MM.1S (cell line): ENCODE results near the gene FARP1.

Experiments
- DNase-seq: peaks from one replicate; pipeline ENCODE4 v3.0.0-alpha.2; 2015
- H2AFZ ChIP-seq: fragments of 300-600 bp; sonication (generic); 2 replicates; pipeline ENCODE4 v1.6.0; 2016; ENCODE audit warnings: antibody characterized with exemption, low read length
- H3F3A ChIP-seq: fragments of 300-600 bp; sonication (generic); 2 replicates; pipeline ENCODE4 v1.6.1; 2016; ENCODE audit warnings: mild to moderate bottlenecking, antibody characterized with exemption, low read length, moderate library complexity, mixed read lengths; ENCODE audit not compliant: insufficient read depth
- H3K27ac ChIP-seq: fragments of 300-600 bp; sonication (generic); 2 replicates; pipeline ENCODE4 v1.5.1; 2016; ENCODE audit warnings: mild to moderate bottlenecking, low read length
- H3K27me3 ChIP-seq: fragments of 300-600 bp; sonication (generic); replicated peaks from 2 replicates; pipeline ENCODE4 v1.6.0; 2016; ENCODE audit warnings: low read length; ENCODE audit not compliant: insufficient read depth
- H3K36me3 ChIP-seq: fragments of 300-600 bp; sonication (generic); replicated peaks from 2 replicates; pipeline ENCODE4 v1.6.1; 2016; ENCODE audit warnings: mild to moderate bottlenecking, low read length, mixed read lengths; ENCODE audit not compliant: insufficient read depth
- H3K4me1 ChIP-seq: fragments of 300-600 bp; sonication (generic); 2 replicates; pipeline ENCODE4 v1.6.1; 2016; ENCODE audit warnings: low read length, mixed read lengths
- H3K4me2 ChIP-seq: fragments of 300-600 bp; sonication (generic); 2 replicates; pipeline ENCODE4 v1.6.0; 2016; ENCODE audit warnings: low read depth, low read length
- H3K4me3 ChIP-seq: fragments of 300-600 bp; sonication (generic); 2 replicates; pipeline ENCODE4 v1.5.1; 2016; ENCODE audit warnings: low read length, mixed read lengths
- H3K79me2 ChIP-seq: fragments of 300-600 bp; sonication (generic); 2 replicates; pipeline ENCODE4 v1.6.1; 2016; ENCODE audit warnings: mixed run types, low read length, mixed read lengths
- H3K9ac ChIP-seq: fragments of 300-600 bp; sonication (generic); 2 replicates; pipeline ENCODE4 v1.6.1; 2016; ENCODE audit warnings: low read length, mixed read lengths
- H3K9me2 ChIP-seq: fragments of 300-600 bp; sonication (generic); replicated peaks from 2 replicates; pipeline ENCODE4 v1.6.1; 2016; ENCODE audit warnings: mild to moderate bottlenecking, low read length, mixed read lengths; ENCODE audit not compliant: insufficient read depth
- H3K9me3 ChIP-seq: fragments of 300-600 bp; sonication (generic); replicated peaks from 2 replicates; pipeline ENCODE4 v1.6.1; 2016; ENCODE audit warnings: mild to moderate bottlenecking, low read length, mixed read lengths; ENCODE audit not compliant: insufficient read depth
- H4K20me1 ChIP-seq: fragments of 300-600 bp; sonication (generic); 2 replicates; pipeline ENCODE4 v1.6.1; 2016; ENCODE audit warnings: mild to moderate bottlenecking, low read length, moderate library complexity, mixed read lengths; ENCODE audit not compliant: insufficient read depth
- EZH2 ChIP-seq: fragments of 300-600 bp; sonication (generic); optimal IDR thresholded peaks from 2 replicates; pipeline ENCODE3; 2017; ENCODE audit warnings: low read depth, mild to moderate bottlenecking, antibody characterized with exemption, low read length, mixed read lengths
- EZH2phosphoT487 ChIP-seq: fragments of 300-600 bp; sonication (generic); IDR thresholded peaks from 2 replicates; pipeline ENCODE4 v1.6.1; 2018; ENCODE audit warnings: antibody characterized with exemption, low read length
- TF ChIP-seq, protein P1 (sequence below): fragments of 300-600 bp; sonication (generic); IDR thresholded peaks from 2 replicates; pipeline ENCODE4 v1.5.1; 2016; ENCODE audit warnings: antibody characterized with exemption, low read length, mixed read lengths

Gene FARP1

DNA sequence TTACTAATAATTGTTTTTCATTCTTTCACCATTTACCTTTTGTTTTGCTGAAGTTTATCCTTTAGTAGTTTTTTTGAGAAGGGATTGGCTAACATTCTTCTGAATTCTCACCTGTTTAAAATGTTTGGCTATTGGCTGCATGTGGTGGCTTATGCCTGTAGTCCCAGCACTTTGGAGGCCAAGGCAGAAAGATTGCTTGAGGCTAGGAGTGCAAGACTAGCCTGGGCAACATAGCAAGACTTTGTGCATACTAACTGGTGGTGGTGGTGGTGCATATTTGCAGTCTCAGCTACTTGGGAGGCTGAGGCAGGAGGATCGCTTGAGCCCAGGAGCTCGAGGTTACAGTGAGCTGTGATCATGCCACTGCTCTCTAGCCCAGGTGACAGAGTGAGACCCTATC lies 61.7 kb downstream of the FARP1 start:
- Histone ChIP-seq H3K27ac (no peak overlapping the region), H4K20me1 (no peaks in the 10 kb centered on the region), H3K36me3 (no peaks in the 10 kb centered on the region), H3F3A (no peaks in the 10 kb centered on the region), H2AFZ (no peak overlapping the region), H3K4me1 (no peaks in the 10 kb centered on the region), H3K9ac (no peak overlapping the region), H3K27me3 (no peaks in the 10 kb centered on the region), H3K79me2 (no peaks in the 10 kb centered on the region), H3K9me2 (no peaks in the 10 kb centered on the region), H3K4me2 (no peak overlapping the region), H3K4me3 (no peak overlapping the region), H3K9me3 (no peaks in the 10 kb centered on the region)
- no peak for DNase-seq
- TF ChIP-seq, protein P1, sequence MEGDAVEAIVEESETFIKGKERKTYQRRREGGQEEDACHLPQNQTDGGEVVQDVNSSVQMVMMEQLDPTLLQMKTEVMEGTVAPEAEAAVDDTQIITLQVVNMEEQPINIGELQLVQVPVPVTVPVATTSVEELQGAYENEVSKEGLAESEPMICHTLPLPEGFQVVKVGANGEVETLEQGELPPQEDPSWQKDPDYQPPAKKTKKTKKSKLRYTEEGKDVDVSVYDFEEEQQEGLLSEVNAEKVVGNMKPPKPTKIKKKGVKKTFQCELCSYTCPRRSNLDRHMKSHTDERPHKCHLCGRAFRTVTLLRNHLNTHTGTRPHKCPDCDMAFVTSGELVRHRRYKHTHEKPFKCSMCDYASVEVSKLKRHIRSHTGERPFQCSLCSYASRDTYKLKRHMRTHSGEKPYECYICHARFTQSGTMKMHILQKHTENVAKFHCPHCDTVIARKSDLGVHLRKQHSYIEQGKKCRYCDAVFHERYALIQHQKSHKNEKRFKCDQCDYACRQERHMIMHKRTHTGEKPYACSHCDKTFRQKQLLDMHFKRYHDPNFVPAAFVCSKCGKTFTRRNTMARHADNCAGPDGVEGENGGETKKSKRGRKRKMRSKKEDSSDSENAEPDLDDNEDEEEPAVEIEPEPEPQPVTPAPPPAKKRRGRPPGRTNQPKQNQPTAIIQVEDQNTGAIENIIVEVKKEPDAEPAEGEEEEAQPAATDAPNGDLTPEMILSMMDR = no peak
- TF ChIP-seq EZH2phosphoT487 (no peak), EZH2 (no peak)

DNA sequence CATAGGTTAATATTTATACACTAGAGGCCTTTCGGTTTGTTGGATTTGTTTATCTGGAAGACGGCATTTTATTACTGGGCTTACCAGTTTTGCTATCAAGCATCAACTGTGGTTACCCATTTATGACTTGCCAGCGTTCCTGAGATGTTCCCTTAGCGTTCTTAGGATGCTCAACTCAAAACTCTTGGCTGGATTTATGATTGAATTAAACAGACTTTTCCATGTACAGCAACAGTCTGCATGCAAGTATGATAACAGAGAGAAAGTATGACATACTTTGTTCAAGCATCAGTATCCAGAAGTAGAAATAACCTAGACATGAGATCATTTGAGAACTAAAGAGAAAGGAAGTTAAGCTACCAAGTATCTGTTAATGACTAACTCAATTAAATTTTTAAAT lies 64.1 kb downstream of the FARP1 start:
- H3K27me3 ChIP-seq = no peaks in the 10 kb centered on the region
- DNase-seq = no peak
- no peaks in the 10 kb centered on the region for H3K36me3 ChIP-seq
- no peaks in the 10 kb centered on the region for H3K4me1 ChIP-seq
- no peak overlapping the region for H3K4me3 ChIP-seq
- H3F3A ChIP-seq = no peaks in the 10 kb centered on the region
- H2AFZ ChIP-seq = no peak overlapping the region
- no peaks in the 10 kb centered on the region for H4K20me1 ChIP-seq
- TF ChIP-seq, protein P1 = no peak
- TF ChIP-seq EZH2phosphoT487 = no peak
- no peak for TF ChIP-seq EZH2
- H3K4me2 ChIP-seq = no peak overlapping the region
- H3K79me2 ChIP-seq = no peaks in the 10 kb centered on the region
- no peaks in the 10 kb centered on the region for H3K9me3 ChIP-seq
- H3K9ac ChIP-seq = no peak overlapping the region
- no peaks in the 10 kb centered on the region for H3K9me2 ChIP-seq
- no peak overlapping the region for H3K27ac ChIP-seq

DNA sequence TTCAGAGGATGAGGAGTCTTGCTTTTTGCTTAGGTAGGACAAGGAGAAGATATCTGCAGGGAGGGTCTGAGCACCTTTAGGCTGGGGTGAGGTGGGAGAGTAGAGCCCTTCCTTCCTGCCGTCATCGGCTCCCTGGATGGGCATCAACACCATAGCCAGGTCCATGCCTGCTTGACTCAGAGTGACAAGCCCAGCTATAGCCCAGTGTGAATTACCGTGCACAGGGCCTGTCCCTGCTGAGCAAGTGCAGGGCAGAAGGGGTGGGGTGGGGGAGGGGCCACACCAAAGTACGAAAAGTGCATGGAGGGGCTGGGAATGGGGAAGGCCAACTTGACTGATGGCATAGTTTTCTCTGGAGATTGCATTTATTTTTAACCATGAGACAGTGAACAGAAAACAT lies 64.5 kb downstream of the FARP1 start:
- Histone ChIP-seq H4K20me1 (no peaks in the 10 kb centered on the region), H3K4me1 (no peaks in the 10 kb centered on the region), H2AFZ (no peak overlapping the region), H3K4me2 (no peak overlapping the region), H3K27ac (no peak overlapping the region), H3K9me3 (no peaks in the 10 kb centered on the region), H3K4me3 (no peak overlapping the region), H3K79me2 (no peaks in the 10 kb centered on the region), H3K27me3 (no peaks in the 10 kb centered on the region), H3K9ac (no peak overlapping the region), H3K9me2 (no peaks in the 10 kb centered on the region), H3K36me3 (no peaks in the 10 kb centered on the region), H3F3A (no peaks in the 10 kb centered on the region)
- TF ChIP-seq, protein P1 = no peak
- TF ChIP-seq EZH2 = no peak
- no peak for TF ChIP-seq EZH2phosphoT487
- no peak for DNase-seq
